Vagina (tissue), 2 donors: ENCODE results near the gene EFCAB13. TPM values are rescaled to one million over a fixed set of nuclear protein-coding genes. Genes with fewer than 3 reads are reported as not detected.

Experiments used
- DNase-seq, 2 donors: peaks; one replicate each; pipeline ENCODE4 v3.0.0-alpha.2; 2017; ENCODE audit errors: extremely low spot score in 2 of 2
- H3K27ac ChIP-seq: fragments of 200-600 bp; sonication (generic); one replicate; pipeline ENCODE4 v1.5.1; 2019
- H3K27me3 ChIP-seq: fragments of 200-600 bp; sonication (generic); one replicate; pipeline ENCODE4 v1.5.1; 2019
- H3K36me3 ChIP-seq, 2 donors: fragments of 200-600 bp; sonication (generic); one replicate each; pipeline ENCODE4 v1.5.1; 2017 to 2019
- H3K4me1 ChIP-seq: fragments of 200-600 bp; sonication (generic); one replicate; pipeline ENCODE4 v1.5.1; 2019
- H3K4me3 ChIP-seq, 2 donors: fragments of 200-600 bp; sonication (generic); 1 replicate in 1 of 2; 2 replicates in 1 of 2; pipeline ENCODE4 v1.5.1; 2016 to 2019
- H3K9me3 ChIP-seq: fragments of 200-600 bp; sonication (generic); one replicate; pipeline ENCODE4 v1.5.1; 2019
- POLR2A ChIP-seq, 2 donors: fragments of 450-650 bp; IDR thresholded peaks; one replicate each; pipeline ENCODE4 v1.6.1; 2017; ENCODE audit warnings: antibody characterized with exemption in 2 of 2, mild to moderate bottlenecking in 2 of 2, moderate library complexity in 2 of 2
- POLR2AphosphoS5 ChIP-seq, 2 donors: sonication (generic); formaldehyde crosslinking; IDR thresholded peaks; one replicate each; pipeline ENCODE4 v1.9.0; 2017; ENCODE audit warnings: antibody characterized with exemption in 2 of 2, mild to moderate bottlenecking in 2 of 2, low read depth in 1 of 2; ENCODE audit not compliant: insufficient read depth in 1 of 2
- intact Hi-C: fragments of 100-400 bp; cut with DNase I; formaldehyde crosslinking; loops from one replicate; pipeline ENCODE4 v1.15.1; 2023
- total RNA-seq: library from RNA; depleted of rRNA; stranded (reverse); fragments of >200 nt; gene quantifications from one replicate; pipeline ENCODE4 v1.2.3, GENCODE V29; 2016
- TF ChIP-seq, protein P1 (sequence below), 3 experiments: fragments of 450-650 bp in 2 of 3; fragments of 200-600 bp in 1 of 3; sonication (generic) in 1 of 3; IDR thresholded peaks; one replicate each; pipeline ENCODE4 v1.5.1; 2017 to 2019; ENCODE audit warnings: antibody characterized with exemption in 3 of 3, mild to moderate bottlenecking in 2 of 3, moderate library complexity in 2 of 3

EFCAB13 gene
- total RNA-seq, 1 donor from 2014 or later = 4.2 TPM

DNA sequence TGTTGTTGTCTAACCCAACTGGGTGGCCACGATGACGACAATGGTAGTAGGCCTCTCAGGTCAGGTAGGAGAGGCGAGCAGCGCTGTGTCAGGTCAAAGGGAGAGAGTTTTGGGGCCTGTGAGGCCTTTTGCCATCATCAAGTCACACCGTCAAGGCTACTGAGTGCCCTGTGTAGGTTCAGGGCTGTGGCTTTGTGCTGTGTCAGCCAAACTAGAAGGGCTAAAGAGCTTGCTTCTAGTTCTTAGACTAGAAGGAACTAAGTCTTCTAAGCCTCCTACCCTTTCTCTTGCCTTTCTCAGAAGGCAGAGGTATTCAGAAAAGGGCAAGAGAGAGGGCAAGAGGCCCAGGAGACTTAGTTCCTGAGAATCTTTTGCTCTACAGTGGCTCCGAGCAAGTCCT is 25.0 kb upstream of the EFCAB13 start:
- peaks cover 22% of the 10 kb centered on the region for H3K4me1 ChIP-seq
- intact Hi-C loops = no loop called here
- H3K9me3 ChIP-seq = no peaks in the 10 kb centered on the region
- H3K27ac ChIP-seq = no peak overlapping the region
- no peak for DNase-seq
- TF ChIP-seq POLR2A (IDR thresholded peaks at IDR 0.05) (no peak), POLR2AphosphoS5 (IDR thresholded peaks at IDR 0.05; ENCODE audit: insufficient read depth in 1 of 2, low read depth in 1 of 2) (no peak)
- TF ChIP-seq, protein P1, sequence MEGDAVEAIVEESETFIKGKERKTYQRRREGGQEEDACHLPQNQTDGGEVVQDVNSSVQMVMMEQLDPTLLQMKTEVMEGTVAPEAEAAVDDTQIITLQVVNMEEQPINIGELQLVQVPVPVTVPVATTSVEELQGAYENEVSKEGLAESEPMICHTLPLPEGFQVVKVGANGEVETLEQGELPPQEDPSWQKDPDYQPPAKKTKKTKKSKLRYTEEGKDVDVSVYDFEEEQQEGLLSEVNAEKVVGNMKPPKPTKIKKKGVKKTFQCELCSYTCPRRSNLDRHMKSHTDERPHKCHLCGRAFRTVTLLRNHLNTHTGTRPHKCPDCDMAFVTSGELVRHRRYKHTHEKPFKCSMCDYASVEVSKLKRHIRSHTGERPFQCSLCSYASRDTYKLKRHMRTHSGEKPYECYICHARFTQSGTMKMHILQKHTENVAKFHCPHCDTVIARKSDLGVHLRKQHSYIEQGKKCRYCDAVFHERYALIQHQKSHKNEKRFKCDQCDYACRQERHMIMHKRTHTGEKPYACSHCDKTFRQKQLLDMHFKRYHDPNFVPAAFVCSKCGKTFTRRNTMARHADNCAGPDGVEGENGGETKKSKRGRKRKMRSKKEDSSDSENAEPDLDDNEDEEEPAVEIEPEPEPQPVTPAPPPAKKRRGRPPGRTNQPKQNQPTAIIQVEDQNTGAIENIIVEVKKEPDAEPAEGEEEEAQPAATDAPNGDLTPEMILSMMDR (IDR thresholded peaks at IDR 0.05) = no peak
- no peaks in the 10 kb centered on the region for H3K27me3 ChIP-seq
- peaks cover 0 to 13% of the 10 kb centered on the region in 2 donors for H3K36me3 ChIP-seq
- H3K4me3 ChIP-seq = no peak overlapping the region

- Histone ChIP-seq H3K36me3 (peaks cover 0 to 13% of the 10 kb centered on the region in 2 donors), H3K4me3 (no peak overlapping the region), H3K27me3 (no peaks in the 10 kb centered on the region), H3K4me1 (peaks cover 16% of the 10 kb centered on the region), H3K27ac (no peak overlapping the region), H3K9me3 (no peaks in the 10 kb centered on the region)
- DNase-seq = no peak
- intact Hi-C loops = no loop called here
- TF ChIP-seq POLR2A (IDR thresholded peaks at IDR 0.05) = no peak
- TF ChIP-seq POLR2AphosphoS5 (IDR thresholded peaks at IDR 0.05; ENCODE audit: insufficient read depth in 1 of 2, low read depth in 1 of 2) = no peak
- TF ChIP-seq, protein P1 (IDR thresholded peaks at IDR 0.05) = no peak
These were observed 24.4 kb upstream of the EFCAB13 start for GRCh38 chr17:47299239-47299910.

DNA sequence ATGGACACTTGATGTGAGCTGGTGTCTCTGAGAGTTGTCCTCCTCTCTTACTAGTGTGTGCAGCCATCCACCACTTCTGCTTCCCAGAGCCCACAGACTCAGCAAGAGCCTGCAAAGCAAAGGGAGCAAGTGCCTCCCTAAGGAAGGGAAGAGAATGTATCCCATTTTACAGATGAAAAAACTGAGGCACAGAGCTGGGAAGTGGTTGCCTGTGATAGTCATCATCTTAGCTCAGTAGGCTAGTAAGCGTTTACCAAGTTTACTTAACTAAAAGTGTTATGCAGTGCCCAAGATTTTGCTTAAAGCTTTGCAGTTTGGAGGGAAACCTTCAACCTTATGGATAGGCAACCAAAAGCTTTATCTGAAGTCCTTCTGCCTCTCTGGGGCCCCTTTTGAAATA is 23.0 kb upstream of the EFCAB13 start:
- Histone ChIP-seq H3K36me3 (peaks cover 0 to 13% of the 10 kb centered on the region in 2 donors), H3K9me3 (no peaks in the 10 kb centered on the region), H3K4me1 (peaks cover 3% of the 10 kb centered on the region), H3K27me3 (no peaks in the 10 kb centered on the region), H3K4me3 (no peak overlapping the region), H3K27ac (no peak overlapping the region)
- intact Hi-C loops = no loop called here
- no peak for DNase-seq
- TF ChIP-seq, protein P1 (IDR thresholded peaks at IDR 0.05) = no peak
- TF ChIP-seq POLR2A (IDR thresholded peaks at IDR 0.05) = no peak

- H3K27ac ChIP-seq = no peak overlapping the region
- H3K4me1 ChIP-seq = no peaks in the 10 kb centered on the region
- H3K36me3 ChIP-seq = peaks cover 0 to 13% of the 10 kb centered on the region in 2 donors
- TF ChIP-seq POLR2A (IDR thresholded peaks at IDR 0.05) (no peak), POLR2AphosphoS5 (IDR thresholded peaks at IDR 0.05; ENCODE audit: insufficient read depth in 1 of 2, low read depth in 1 of 2) (no peak)
- TF ChIP-seq, protein P1 (IDR thresholded peaks at IDR 0.05) = no peak
- DNase-seq = no peak
- no peak overlapping the region for H3K4me3 ChIP-seq
- H3K9me3 ChIP-seq = no peaks in the 10 kb centered on the region
- intact Hi-C loops = no loop called here
- H3K27me3 ChIP-seq = no peaks in the 10 kb centered on the region
These were observed 22.6 kb upstream of the EFCAB13 start for GRCh38 chr17:47301161-47301560.

- Histone ChIP-seq H3K9me3 (no peaks in the 10 kb centered on the region), H3K36me3 (peaks cover 0 to 13% of the 10 kb centered on the region in 2 donors)
- TF ChIP-seq, protein P1 (IDR thresholded peaks at IDR 0.05) = no peak
- TF ChIP-seq POLR2AphosphoS5 (IDR thresholded peaks at IDR 0.05; ENCODE audit: insufficient read depth in 1 of 2, low read depth in 1 of 2) = no peak
- TF ChIP-seq POLR2A (IDR thresholded peaks at IDR 0.05) = no peak
These were observed 21.9 kb upstream of the EFCAB13 start for GRCh38 chr17:47301831-47302230.

More at GRCh38 chr17:47301831-47302230, 21.9 kb upstream of the EFCAB13 start:
- DNase-seq = no peak
- Histone ChIP-seq H3K27ac (no peak overlapping the region), H3K27me3 (no peaks in the 10 kb centered on the region), H3K4me3 (no peak overlapping the region), H3K4me1 (no peaks in the 10 kb centered on the region)
- intact Hi-C loops = no loop called here
